HG03196 (cell line): Measurements from ENCODE around the gene PSG5.
"Not testable (repeated sequence)": the region's sequence is repeated elsewhere in the genome, so short reads cannot be mapped to it uniquely, and the experiment has no call there.

Experiments
- ATAC-seq: cut with Tn5 transposase; IDR thresholded peaks from one replicate; pipeline ENCODE4 v1.9.1; 2021; ENCODE audit not compliant: unreplicated experiment

Gene PSG5

GRCh38 chr19:43192381-43193155 lies 6.2 kb upstream of the PSG5 start:
- not testable (repeated sequence) for ATAC-seq

GRCh38 chr19:43188092-43188491 lies 1.8 kb upstream of the PSG5 start:
- not testable (repeated sequence) for ATAC-seq

GRCh38 chr19:43181869-43182771 lies 4.2 kb downstream of the PSG5 start:
- ATAC-seq = not testable (repeated sequence)

- not testable (repeated sequence) for ATAC-seq
Measured at GRCh38 chr19:43179569-43180147, 6.7 kb downstream of the PSG5 start.

- not testable (repeated sequence) for ATAC-seq
Measured at GRCh38 chr19:43178577-43178976, 7.8 kb downstream of the PSG5 start.

GRCh38 chr19:43165906-43166305 lies 20.4 kb downstream of the PSG5 start:
- not testable (repeated sequence) for ATAC-seq

- ATAC-seq = not testable (repeated sequence)
Measured at GRCh38 chr19:43163135-43163534, 23.2 kb downstream of the PSG5 start.

- not testable (repeated sequence) for ATAC-seq
Measured at GRCh38 chr19:43162261-43162660, 24.1 kb downstream of the PSG5 start.

- no peak for ATAC-seq
Measured at GRCh38 chr19:43152214-43152613, 34.1 kb downstream of the PSG5 start.

GRCh38 chr19:43149788-43150187 lies 36.5 kb downstream of the PSG5 start:
- ATAC-seq = not testable (repeated sequence)

- no peak for ATAC-seq
Measured at GRCh38 chr19:43148233-43148632, 38.1 kb downstream of the PSG5 start.

- ATAC-seq = not testable (repeated sequence)
Measured at GRCh38 chr19:43141763-43142162, 44.6 kb downstream of the PSG5 start.

- no peak for ATAC-seq
Measured at GRCh38 chr19:43132696-43133095, 53.6 kb downstream of the PSG5 start.

- not testable (repeated sequence) for ATAC-seq
Measured at GRCh38 chr19:43131281-43131842, 55.0 kb downstream of the PSG5 start.

- ATAC-seq = not testable (repeated sequence)
Measured at GRCh38 chr19:43129197-43129596, 57.1 kb downstream of the PSG5 start.

- ATAC-seq = not testable (repeated sequence)
Measured at GRCh38 chr19:43127336-43127735, 59.0 kb downstream of the PSG5 start.

- ATAC-seq = no peak
Measured at GRCh38 chr19:43126720-43127119, 59.6 kb downstream of the PSG5 start.

GRCh38 chr19:43124360-43124759 lies 62.0 kb downstream of the PSG5 start:
- no peak for ATAC-seq

GRCh38 chr19:43120433-43121026 lies 65.8 kb downstream of the PSG5 start:
- not testable (repeated sequence) for ATAC-seq

- not testable (repeated sequence) for ATAC-seq
Measured at GRCh38 chr19:43119526-43119925, 66.8 kb downstream of the PSG5 start.
